IMR-90 (cell line): ENCODE results near the gene MRE11.

ENCODE experiments used
- MAZ ChIP-seq: IDR thresholded peaks from 2 replicates; pipeline ENCODE4 v1.6.1; 2012; ENCODE audit warnings: low read depth, mild to moderate bottlenecking, low read length, improper control_type of control experiment, moderate library complexity, borderline replicate concordance
- MXI1 ChIP-seq: IDR thresholded peaks from 2 replicates; pipeline ENCODE4 v1.6.1; 2012; ENCODE audit warnings: low read depth, mild to moderate bottlenecking, low read length, moderate library complexity, borderline replicate concordance
- POLR2A ChIP-seq: IDR thresholded peaks from 2 replicates; pipeline ENCODE4 v1.6.1; 2012; ENCODE audit warnings: mild to moderate bottlenecking, low read depth, low read length
- RAD21 ChIP-seq: IDR thresholded peaks from 2 replicates; pipeline ENCODE4 v1.6.1; 2012; ENCODE audit warnings: low read length, improper control_type of control experiment
- RFX5 ChIP-seq: IDR thresholded peaks from 2 replicates; pipeline ENCODE4 v1.8.0; 2012; ENCODE audit warnings: low read depth, mild to moderate bottlenecking, low read length, moderate library complexity
- TF ChIP-seq, protein P1 (sequence below): conservative IDR thresholded peaks from 2 replicates; pipeline ENCODE4 v1.5.1; 2012; ENCODE audit warnings: mild to moderate bottlenecking, low read depth, low read length, improper control_type of control experiment
- TF ChIP-seq, protein P2 (sequence below): fragments of 150-350 bp; IDR thresholded peaks from 2 replicates; pipeline ENCODE4 v1.6.1; 2017; ENCODE audit warnings: mild to moderate bottlenecking, antibody characterized with exemption, low read length, low read depth

DNA sequence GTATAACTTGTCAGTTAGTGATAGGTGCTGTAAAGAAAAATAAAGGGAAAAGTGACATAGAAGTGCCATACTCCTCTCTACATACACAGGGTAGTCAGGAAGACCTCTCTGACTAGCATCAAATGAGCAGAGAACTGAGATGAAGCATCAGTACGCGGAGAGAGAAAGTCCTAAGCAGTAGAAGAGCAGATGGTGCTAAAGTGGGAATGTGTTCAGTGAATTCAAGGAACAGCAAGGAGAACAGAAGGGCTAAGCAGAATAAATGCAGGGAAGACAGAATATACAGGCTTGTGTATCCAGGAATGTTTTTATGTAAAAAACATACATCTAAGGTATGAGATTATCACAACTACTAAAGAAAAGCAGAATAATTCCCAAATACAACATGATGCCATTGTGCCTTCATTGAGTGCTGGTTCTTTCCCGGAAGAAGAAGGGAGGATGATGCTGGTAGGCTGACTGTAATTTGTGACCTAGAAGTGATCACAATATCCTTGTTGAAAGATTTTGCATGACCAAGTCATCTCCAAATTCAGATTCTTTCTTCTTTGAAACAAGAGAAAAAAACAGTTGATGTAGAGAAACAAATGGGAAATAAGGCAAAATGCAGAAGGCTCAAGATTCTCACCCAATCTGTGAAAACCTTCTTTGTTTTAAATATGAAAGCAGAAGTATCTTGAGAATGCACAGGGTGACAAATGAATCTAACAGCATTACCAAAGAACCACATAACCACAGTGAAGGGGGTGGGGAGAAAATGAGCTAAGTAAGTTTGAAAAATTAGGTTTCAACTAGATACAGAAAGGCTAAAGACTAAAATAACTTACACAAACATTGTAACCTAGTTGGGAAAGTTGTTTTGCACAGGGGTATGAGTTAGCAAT is 20.5 kb downstream of the MRE11 start:
- TF ChIP-seq, protein P1, sequence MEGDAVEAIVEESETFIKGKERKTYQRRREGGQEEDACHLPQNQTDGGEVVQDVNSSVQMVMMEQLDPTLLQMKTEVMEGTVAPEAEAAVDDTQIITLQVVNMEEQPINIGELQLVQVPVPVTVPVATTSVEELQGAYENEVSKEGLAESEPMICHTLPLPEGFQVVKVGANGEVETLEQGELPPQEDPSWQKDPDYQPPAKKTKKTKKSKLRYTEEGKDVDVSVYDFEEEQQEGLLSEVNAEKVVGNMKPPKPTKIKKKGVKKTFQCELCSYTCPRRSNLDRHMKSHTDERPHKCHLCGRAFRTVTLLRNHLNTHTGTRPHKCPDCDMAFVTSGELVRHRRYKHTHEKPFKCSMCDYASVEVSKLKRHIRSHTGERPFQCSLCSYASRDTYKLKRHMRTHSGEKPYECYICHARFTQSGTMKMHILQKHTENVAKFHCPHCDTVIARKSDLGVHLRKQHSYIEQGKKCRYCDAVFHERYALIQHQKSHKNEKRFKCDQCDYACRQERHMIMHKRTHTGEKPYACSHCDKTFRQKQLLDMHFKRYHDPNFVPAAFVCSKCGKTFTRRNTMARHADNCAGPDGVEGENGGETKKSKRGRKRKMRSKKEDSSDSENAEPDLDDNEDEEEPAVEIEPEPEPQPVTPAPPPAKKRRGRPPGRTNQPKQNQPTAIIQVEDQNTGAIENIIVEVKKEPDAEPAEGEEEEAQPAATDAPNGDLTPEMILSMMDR: no peak
- no peak for TF ChIP-seq POLR2A
- TF ChIP-seq RFX5: no peak
- TF ChIP-seq MAZ: no peak
- TF ChIP-seq RAD21: no peak
- no peak for TF ChIP-seq MXI1
- TF ChIP-seq, protein P2, sequence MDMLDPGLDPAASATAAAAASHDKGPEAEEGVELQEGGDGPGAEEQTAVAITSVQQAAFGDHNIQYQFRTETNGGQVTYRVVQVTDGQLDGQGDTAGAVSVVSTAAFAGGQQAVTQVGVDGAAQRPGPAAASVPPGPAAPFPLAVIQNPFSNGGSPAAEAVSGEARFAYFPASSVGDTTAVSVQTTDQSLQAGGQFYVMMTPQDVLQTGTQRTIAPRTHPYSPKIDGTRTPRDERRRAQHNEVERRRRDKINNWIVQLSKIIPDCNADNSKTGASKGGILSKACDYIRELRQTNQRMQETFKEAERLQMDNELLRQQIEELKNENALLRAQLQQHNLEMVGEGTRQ: no peak
